ENCODE data around the gene PAWR. TPM values are rescaled to one million over a fixed set of nuclear protein-coding genes. Genes with fewer than 3 reads are reported as not detected.
"Not testable (repeated sequence)": the region's sequence is repeated elsewhere in the genome, so short reads cannot be mapped to it uniquely, and the experiment has no call there.

Gene PAWR
- total RNA-seq, 4 donors from 2014 or later, result 28.6 to 48.0 (median 36.4) TPM

- no peak for TF ChIP-seq CTCF (IDR thresholded peaks at IDR 0.05)
- ATAC-seq (ENCODE audit: low FRiP score) (no peak), DNase-seq (ENCODE audit: low spot score) (no peak)
Observed at GRCh38 chr12:79687711-79688260, 3.0 kb downstream of the PAWR start.

- DNase-seq (ENCODE audit: low spot score) (no peak), ATAC-seq (ENCODE audit: low FRiP score) (no peak)
- TF ChIP-seq CTCF (IDR thresholded peaks at IDR 0.05), result no peak
Observed at GRCh38 chr12:79686171-79686570, 4.6 kb downstream of the PAWR start.

- ATAC-seq (ENCODE audit: low FRiP score) (peak; percentile 63), DNase-seq (ENCODE audit: low spot score) (no peak)
- TF ChIP-seq CTCF (IDR thresholded peaks at IDR 0.05), result no peak
Observed at GRCh38 chr12:79685068-79685467, 5.7 kb downstream of the PAWR start.

- not testable (repeated sequence) for ATAC-seq (ENCODE audit: low FRiP score); DNase-seq (ENCODE audit: low spot score)
Observed at GRCh38 chr12:79684338-79684737, 6.4 kb downstream of the PAWR start.

- no peak for DNase-seq (ENCODE audit: low spot score)
- no peak for TF ChIP-seq CTCF (IDR thresholded peaks at IDR 0.05)
- ATAC-seq (ENCODE audit: low FRiP score), result no peak
Observed at GRCh38 chr12:79682593-79682992, 8.2 kb downstream of the PAWR start.

GRCh38 chr12:79681008-79681590 lies 9.7 kb downstream of the PAWR start:
- TF ChIP-seq CTCF (IDR thresholded peaks at IDR 0.05), result no peak
- DNase-seq (ENCODE audit: low spot score), result no peak
- no peak for ATAC-seq (ENCODE audit: low FRiP score)

- no peak for ATAC-seq (ENCODE audit: low FRiP score)
- TF ChIP-seq CTCF (IDR thresholded peaks at IDR 0.05), result no peak
- DNase-seq (ENCODE audit: low spot score), result no peak
Observed at GRCh38 chr12:79680051-79680450, 10.7 kb downstream of the PAWR start.
